CD8-positive, alpha-beta memory T cell (primary cell): ENCODE measurements around the gene NR6A1. TPM values are rescaled to one million over a fixed set of nuclear protein-coding genes. Genes with fewer than 3 reads are reported as not detected.

Experiments used
- CTCF ChIA-PET: fragments of 350-600 bp; sonication (Branson Sonifier 250); formaldehyde crosslinking; loops from one replicate; lab custom pipeline; 2021; ENCODE audit warnings: antibody characterized with exemption; lab: Charles Lee
- POLR2A ChIA-PET: fragments of 350-600 bp; sonication (Branson Sonifier 250); formaldehyde crosslinking; loops from one replicate; lab custom pipeline; 2021; ENCODE audit warnings: antibody characterized with exemption; lab: Charles Lee
- DNase-seq, 5 donors: peaks; one replicate each; pipeline versions ENCODE4 v3.0.0 to v3.0.0-alpha.2; 2020 to 2022; ENCODE audit warnings: mixed read lengths in 1 of 5
- H3K27ac ChIP-seq: one replicate; pipeline ENCODE4 v1.7.0; 2013; ENCODE audit warnings: low read depth, mild to moderate bottlenecking, low read length, moderate library complexity
- H3K27me3 ChIP-seq: 2 replicates; pipeline ENCODE4 v1.7.0; 2013; ENCODE audit warnings: low read length, mild to moderate bottlenecking; ENCODE audit not compliant: insufficient read depth, poor library complexity, severe bottlenecking
- H3K36me3 ChIP-seq: 2 replicates; pipeline ENCODE4 v1.7.0; 2013; ENCODE audit warnings: mild to moderate bottlenecking, low read length, moderate library complexity; ENCODE audit not compliant: insufficient read depth
- H3K4me1 ChIP-seq: 2 replicates; pipeline ENCODE4 v1.7.0; 2013; ENCODE audit warnings: mild to moderate bottlenecking, low read length, moderate library complexity; ENCODE audit not compliant: insufficient read depth
- H3K4me3 ChIP-seq: 2 replicates; pipeline ENCODE4 v1.7.0; 2013; ENCODE audit warnings: mild to moderate bottlenecking, low read length
- H3K9me3 ChIP-seq: 2 replicates; pipeline ENCODE4 v1.7.0; 2013; ENCODE audit warnings: mild to moderate bottlenecking, low read length
- H3K27ac Mint-ChIP-seq, 8 donors: one replicate each; pipeline ENCODE4 v1.8.0; 2020 to 2021; ENCODE audit warnings: mixed read lengths in 8 of 8, mild to moderate bottlenecking in 6 of 8, inconsistent platforms in 3 of 8, moderate library complexity in 3 of 8
- H3K27me3 Mint-ChIP-seq, 2 donors: one replicate each; pipeline ENCODE4 v1.8.0; 2020 to 2021; ENCODE audit warnings: mixed read lengths in 2 of 2, mild to moderate bottlenecking in 1 of 2, moderate library complexity in 1 of 2
- H3K36me3 Mint-ChIP-seq, 3 donors: one replicate each; pipeline ENCODE4 v1.8.0; 2020 to 2021; ENCODE audit warnings: mixed read lengths in 3 of 3, inconsistent platforms in 1 of 3, mild to moderate bottlenecking in 1 of 3
- H3K4me1 Mint-ChIP-seq, 3 donors: one replicate each; pipeline ENCODE4 v1.8.0; 2020 to 2021; ENCODE audit warnings: mixed read lengths in 3 of 3, inconsistent platforms in 1 of 3, mild to moderate bottlenecking in 1 of 3
- H3K4me3 Mint-ChIP-seq, 7 donors: one replicate each; pipeline ENCODE4 v1.8.0; 2020 to 2021; ENCODE audit warnings: mixed read lengths in 7 of 7, mild to moderate bottlenecking in 6 of 7, moderate library complexity in 4 of 7, inconsistent platforms in 2 of 7
- H3K9me3 Mint-ChIP-seq, 5 donors: one replicate each; pipeline ENCODE4 v1.8.0; 2020 to 2022; ENCODE audit warnings: mixed read lengths in 5 of 5, mild to moderate bottlenecking in 3 of 5, moderate library complexity in 2 of 5, inconsistent platforms in 1 of 5
- polyA plus RNA-seq: library from polyadenylated mRNA; unstranded; fragments of 300-500 nt; fragmentation: Illumina TruSeq; gene quantifications from one replicate; pipeline ENCODE4 v1.2.3, GENCODE V29; 2021
- total RNA-seq, 2 experiments: library from RNA; stranded (reverse); gene quantifications; one replicate each; pipeline ENCODE4 v1.2.3, GENCODE V29; 2021

The NR6A1 gene
- total and polyA plus RNA-seq, 3 experiments from 2014 or later, result 2.4 to 3.0 TPM; not detected in 1

- no peaks in the 10 kb centered on the region for H3K9me3 Mint-ChIP-seq
- H3K4me1 Mint-ChIP-seq, result no peaks in the 10 kb centered on the region
- Histone ChIP-seq H3K27ac (no peak overlapping the region), H3K4me3 (no peak overlapping the region), H3K9me3 (no peaks in the 10 kb centered on the region), H3K36me3 (no peaks in the 10 kb centered on the region), H3K4me1 (no peaks in the 10 kb centered on the region), H3K27me3 (no peaks in the 10 kb centered on the region)
- H3K4me3 Mint-ChIP-seq, result no peak overlapping the region
- ChIA-PET CTCF (no interaction called here), POLR2A (no interaction called here)
- H3K27ac Mint-ChIP-seq, result peak overlapping the region in 2 of 8 donors; percentile 5 to 24
- no peak for DNase-seq
- H3K27me3 Mint-ChIP-seq, result peaks cover 5 to 10% of the 10 kb centered on the region in 2 donors
- H3K36me3 Mint-ChIP-seq, result no peaks in the 10 kb centered on the region
Observed at GRCh38 chr9:124810663-124811355, 39.7 kb upstream of the NR6A1 start.

GRCh38 chr9:124809741-124810500, 38.8 kb upstream of the NR6A1 start:
- H3K4me1 Mint-ChIP-seq, result no peaks in the 10 kb centered on the region
- Histone ChIP-seq H3K4me1 (no peaks in the 10 kb centered on the region), H3K4me3 (no peak overlapping the region), H3K36me3 (no peaks in the 10 kb centered on the region), H3K27ac (no peak overlapping the region), H3K27me3 (no peaks in the 10 kb centered on the region), H3K9me3 (no peaks in the 10 kb centered on the region)
- H3K27ac Mint-ChIP-seq, result no peak overlapping the region
- H3K36me3 Mint-ChIP-seq, result no peaks in the 10 kb centered on the region
- no peaks in the 10 kb centered on the region for H3K9me3 Mint-ChIP-seq
- DNase-seq, result no peak
- ChIA-PET CTCF (no interaction called here), POLR2A (no interaction called here)
- no peak overlapping the region for H3K4me3 Mint-ChIP-seq
- H3K27me3 Mint-ChIP-seq, result peaks cover 2 to 10% of the 10 kb centered on the region in 2 donors

- DNase-seq, result no peak
- Mint-ChIP-seq H3K4me1 (no peaks in the 10 kb centered on the region), H3K36me3 (no peaks in the 10 kb centered on the region), H3K9me3 (no peaks in the 10 kb centered on the region), H3K4me3 (no peak overlapping the region), H3K27me3 (peaks cover 2 to 10% of the 10 kb centered on the region in 2 donors), H3K27ac (no peak overlapping the region)
- H3K9me3 ChIP-seq, result no peaks in the 10 kb centered on the region
- no peak overlapping the region for H3K27ac ChIP-seq
- no peaks in the 10 kb centered on the region for H3K4me1 ChIP-seq
- H3K4me3 ChIP-seq, result no peak overlapping the region
- H3K27me3 ChIP-seq, result no peaks in the 10 kb centered on the region
- ChIA-PET POLR2A (no interaction called here), CTCF (no interaction called here)
- H3K36me3 ChIP-seq, result no peaks in the 10 kb centered on the region
Observed at GRCh38 chr9:124809211-124809610, 38.1 kb upstream of the NR6A1 start.

- peaks cover 2 to 10% of the 10 kb centered on the region in 2 donors for H3K27me3 Mint-ChIP-seq
- POLR2A ChIA-PET, result no interaction called here
- CTCF ChIA-PET, result no interaction called here
Observed at GRCh38 chr9:124808246-124808956, 37.3 kb upstream of the NR6A1 start.

GRCh38 chr9:124805186-124805585, 34.1 kb upstream of the NR6A1 start:
- Histone ChIP-seq H3K9me3 (no peaks in the 10 kb centered on the region), H3K36me3 (no peaks in the 10 kb centered on the region), H3K27me3 (no peaks in the 10 kb centered on the region), H3K4me1 (no peaks in the 10 kb centered on the region), H3K4me3 (no peak overlapping the region), H3K27ac (no peak overlapping the region)
- H3K27ac Mint-ChIP-seq, result peak overlapping the region in 1 of 8 donors; percentile 17
- no peaks in the 10 kb centered on the region for H3K4me1 Mint-ChIP-seq
- ChIA-PET CTCF (no interaction called here), POLR2A (no interaction called here)
- H3K4me3 Mint-ChIP-seq, result peak overlapping the region in 1 of 7 donors; percentile 71
- no peak for DNase-seq
- H3K36me3 Mint-ChIP-seq, result no peaks in the 10 kb centered on the region
- peaks cover 2 to 15% of the 10 kb centered on the region in 2 donors for H3K27me3 Mint-ChIP-seq
- H3K9me3 Mint-ChIP-seq, result no peaks in the 10 kb centered on the region

More at GRCh38 chr9:124808246-124808956, 37.3 kb upstream of the NR6A1 start:
- Mint-ChIP-seq H3K36me3 (no peaks in the 10 kb centered on the region), H3K4me3 (no peak overlapping the region), H3K27ac (peak overlapping the region in 1 of 8 donors; percentile 33), H3K4me1 (no peaks in the 10 kb centered on the region), H3K9me3 (no peaks in the 10 kb centered on the region)
- Histone ChIP-seq H3K27me3 (no peaks in the 10 kb centered on the region), H3K36me3 (no peaks in the 10 kb centered on the region), H3K4me3 (no peak overlapping the region), H3K27ac (no peak overlapping the region), H3K9me3 (no peaks in the 10 kb centered on the region), H3K4me1 (no peaks in the 10 kb centered on the region)
- DNase-seq, result no peak

- no peaks in the 10 kb centered on the region for H3K36me3 ChIP-seq
- Mint-ChIP-seq H3K27me3 (peaks cover 2 to 15% of the 10 kb centered on the region in 2 donors), H3K27ac (no peak overlapping the region), H3K4me3 (no peak overlapping the region), H3K4me1 (no peaks in the 10 kb centered on the region), H3K36me3 (no peaks in the 10 kb centered on the region), H3K9me3 (no peaks in the 10 kb centered on the region)
- POLR2A ChIA-PET, result no interaction called here
- H3K9me3 ChIP-seq, result no peaks in the 10 kb centered on the region
- CTCF ChIA-PET, result no interaction called here
- H3K27ac ChIP-seq, result no peak overlapping the region
- no peaks in the 10 kb centered on the region for H3K27me3 ChIP-seq
- peak in 1 of 5 donors; percentile 27 for DNase-seq
- H3K4me3 ChIP-seq, result no peak overlapping the region
- H3K4me1 ChIP-seq, result no peaks in the 10 kb centered on the region
Observed at GRCh38 chr9:124803911-124804310, 32.8 kb upstream of the NR6A1 start.

- Mint-ChIP-seq H3K36me3 (no peaks in the 10 kb centered on the region), H3K27me3 (peaks cover 3 to 8% of the 10 kb centered on the region in 2 donors), H3K9me3 (no peaks in the 10 kb centered on the region), H3K4me1 (no peaks in the 10 kb centered on the region), H3K27ac (no peak overlapping the region), H3K4me3 (no peak overlapping the region)
- Histone ChIP-seq H3K9me3 (no peaks in the 10 kb centered on the region), H3K4me1 (no peaks in the 10 kb centered on the region), H3K27me3 (no peaks in the 10 kb centered on the region), H3K36me3 (no peaks in the 10 kb centered on the region), H3K27ac (no peak overlapping the region), H3K4me3 (no peak overlapping the region)
- ChIA-PET POLR2A (no interaction called here), CTCF (interaction anchor here (1.3 kb wide), 1 partner anchor 9 kb away, joined by 3 read pairs; no protein-coding TSS in a partner anchor)
- peak in 1 of 5 donors; percentile 17 for DNase-seq
Observed at GRCh38 chr9:124802426-124802825, 31.3 kb upstream of the NR6A1 start.

- no peaks in the 10 kb centered on the region for H3K36me3 ChIP-seq
- Mint-ChIP-seq H3K4me3 (no peak overlapping the region), H3K4me1 (no peaks in the 10 kb centered on the region), H3K27me3 (peaks cover 3 to 9% of the 10 kb centered on the region in 2 donors), H3K27ac (no peak overlapping the region), H3K9me3 (no peaks in the 10 kb centered on the region), H3K36me3 (no peaks in the 10 kb centered on the region)
- no peaks in the 10 kb centered on the region for H3K9me3 ChIP-seq
- DNase-seq, result peak in 1 of 5 donors; percentile 4
- no peaks in the 10 kb centered on the region for H3K27me3 ChIP-seq
- no peak overlapping the region for H3K27ac ChIP-seq
- ChIA-PET CTCF (no interaction called here), POLR2A (no interaction called here)
- no peak overlapping the region for H3K4me3 ChIP-seq
- H3K4me1 ChIP-seq, result no peaks in the 10 kb centered on the region
Observed at GRCh38 chr9:124801356-124801755, 30.2 kb upstream of the NR6A1 start.
